GM18861 (cell line): ENCODE results near the gene GRID1.

ENCODE experiments used
- ATAC-seq: cut with Tn5 transposase; IDR thresholded peaks from one replicate; pipeline ENCODE4 v1.9.1; 2021; ENCODE audit not compliant: unreplicated experiment

Gene GRID1

DNA sequence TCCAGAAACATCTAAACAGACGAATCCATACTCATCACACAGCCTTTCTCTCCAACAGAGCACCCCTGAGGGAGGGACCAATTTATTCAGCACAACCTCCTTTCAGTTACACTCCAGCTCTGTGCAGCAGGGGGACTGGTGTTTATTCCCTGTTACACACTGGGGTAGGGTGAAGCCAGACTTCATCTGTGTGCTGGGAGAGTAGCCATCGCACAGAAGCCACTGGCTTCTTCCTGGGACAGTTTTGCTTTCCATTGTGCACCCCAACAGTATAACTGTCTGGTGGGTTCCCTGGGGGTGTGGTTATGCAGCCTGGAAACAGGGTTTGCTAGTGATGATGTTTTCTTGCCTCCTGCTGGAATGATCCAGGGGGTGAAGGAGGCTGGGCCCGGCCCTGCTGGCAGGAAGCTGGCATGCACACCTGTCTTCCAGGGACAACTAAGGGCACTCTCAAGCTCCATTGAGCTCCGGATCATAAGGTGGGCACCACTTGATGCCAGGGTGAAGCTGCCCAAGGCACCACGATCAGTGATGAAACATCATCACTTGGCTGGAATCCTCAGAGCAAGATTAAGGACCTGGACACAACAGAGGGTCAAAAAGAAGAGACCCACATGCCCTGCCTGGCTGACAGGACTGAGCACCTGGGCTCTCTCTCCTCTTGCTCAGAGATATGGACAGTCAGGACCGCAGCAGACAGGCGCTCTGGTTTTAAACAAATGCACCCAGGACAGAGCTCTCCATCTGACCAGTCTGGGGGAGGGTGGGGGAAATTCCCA, 293.2 kb downstream of the GRID1 start:
- ATAC-seq, result no peak

GRCh38 chr10:86072413-86072812, 294.2 kb downstream of the GRID1 start:
- no peak for ATAC-seq

DNA sequence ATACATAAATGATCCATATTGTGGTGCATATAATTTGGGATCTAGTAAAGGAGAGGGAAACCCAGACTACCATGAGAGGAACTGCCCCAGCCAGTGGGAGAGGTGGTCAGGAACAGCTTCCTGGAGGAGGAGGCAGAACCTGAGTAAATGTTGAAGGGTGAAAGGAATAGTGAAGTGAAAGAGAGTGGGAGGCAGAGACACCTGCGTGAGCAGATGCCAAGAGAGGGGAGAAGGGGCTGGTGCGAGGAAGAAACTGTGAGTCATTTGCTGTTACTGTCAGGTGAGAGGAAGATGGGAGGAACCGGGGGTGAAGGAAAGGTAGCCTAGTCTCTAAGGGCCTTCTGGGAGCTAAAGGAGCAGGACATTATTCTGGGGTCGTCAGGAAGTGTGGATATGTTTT, 294.8 kb downstream of the GRID1 start:
- no peak for ATAC-seq

GRCh38 chr10:86071145-86071544, 295.4 kb downstream of the GRID1 start:
- no peak for ATAC-seq

DNA sequence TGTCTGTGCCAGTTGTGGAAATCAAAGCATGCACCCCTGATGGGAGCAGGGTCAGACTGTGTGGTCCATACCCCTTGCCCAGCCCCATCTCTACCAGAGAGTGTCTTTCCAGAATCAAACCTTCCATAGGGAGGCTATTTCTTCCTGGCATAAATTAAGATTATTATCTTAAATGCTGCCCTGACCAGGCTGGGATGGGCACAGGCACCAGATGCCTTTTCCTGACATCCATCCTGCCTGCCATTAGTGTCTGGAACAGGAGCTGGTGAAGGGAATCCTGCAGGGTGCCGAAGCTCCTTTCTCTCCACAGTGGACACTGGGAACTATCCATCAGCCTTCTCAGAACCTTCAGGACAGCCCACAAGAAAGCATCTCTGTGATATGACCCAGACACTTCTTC, 296.3 kb downstream of the GRID1 start:
- ATAC-seq, result no peak

- no peak for ATAC-seq
These were observed 298.2 kb downstream of the GRID1 start for GRCh38 chr10:86068231-86069054.

DNA sequence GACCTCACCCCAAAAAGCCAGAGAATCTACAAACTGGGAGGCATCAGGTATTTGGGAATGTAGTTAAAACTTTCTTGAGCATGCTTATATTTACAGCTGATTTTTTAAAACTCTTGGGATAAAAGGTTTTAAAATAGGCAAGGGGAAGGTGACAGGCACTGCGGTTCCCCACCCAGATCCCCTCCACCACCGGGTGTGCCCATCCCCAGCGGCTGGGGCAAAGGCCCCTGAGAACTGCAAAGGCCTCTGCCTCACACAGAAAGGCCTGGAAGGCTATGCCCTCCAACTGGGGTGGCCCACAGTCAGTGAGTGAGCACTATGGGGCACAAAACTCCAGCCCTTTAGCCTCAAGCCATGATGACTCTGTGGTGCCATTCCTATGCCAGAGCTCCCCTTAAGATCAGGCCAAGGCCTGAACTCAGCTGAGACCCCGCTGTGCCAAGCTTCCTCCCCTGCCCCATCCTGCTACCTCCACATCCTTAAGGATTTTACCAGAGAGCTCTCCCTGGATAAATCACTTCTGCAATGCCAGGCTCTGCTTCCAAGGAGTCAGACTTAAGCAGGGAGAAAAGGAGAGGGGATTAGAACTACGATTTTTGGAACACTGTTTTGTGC, 299.1 kb downstream of the GRID1 start:
- ATAC-seq, result no peak

- ATAC-seq, result no peak
These were observed 299.9 kb downstream of the GRID1 start for GRCh38 chr10:86066696-86067095.

- no peak for ATAC-seq
These were observed 300.8 kb downstream of the GRID1 start for GRCh38 chr10:86065711-86066251.

GRCh38 chr10:86064931-86065662, 301.5 kb downstream of the GRID1 start:
- ATAC-seq, result no peak

DNA sequence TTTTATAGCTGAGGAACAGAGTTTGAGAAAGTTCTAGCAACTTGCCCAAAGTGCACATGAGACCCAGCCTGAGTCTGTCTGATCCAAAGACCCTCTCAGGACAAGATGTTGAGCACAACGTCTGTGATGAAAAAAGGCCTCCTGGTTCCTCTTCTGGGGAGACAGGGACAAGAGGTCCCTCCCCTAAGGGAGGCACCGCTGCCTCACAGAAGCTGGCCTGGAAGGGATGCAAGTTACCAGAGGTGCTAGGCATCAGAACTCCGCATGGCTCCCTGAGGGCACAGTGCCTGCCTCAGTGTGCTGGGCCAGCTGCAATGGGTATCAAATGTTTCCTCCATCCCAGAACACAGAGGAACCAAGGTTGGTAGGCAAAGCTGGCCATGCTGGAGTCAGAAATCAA, 302.4 kb downstream of the GRID1 start:
- no peak for ATAC-seq

- no peak for ATAC-seq
These were observed 303.3 kb downstream of the GRID1 start for GRCh38 chr10:86063341-86063740.

- ATAC-seq, result no peak
These were observed 303.9 kb downstream of the GRID1 start for GRCh38 chr10:86062647-86063145.

DNA sequence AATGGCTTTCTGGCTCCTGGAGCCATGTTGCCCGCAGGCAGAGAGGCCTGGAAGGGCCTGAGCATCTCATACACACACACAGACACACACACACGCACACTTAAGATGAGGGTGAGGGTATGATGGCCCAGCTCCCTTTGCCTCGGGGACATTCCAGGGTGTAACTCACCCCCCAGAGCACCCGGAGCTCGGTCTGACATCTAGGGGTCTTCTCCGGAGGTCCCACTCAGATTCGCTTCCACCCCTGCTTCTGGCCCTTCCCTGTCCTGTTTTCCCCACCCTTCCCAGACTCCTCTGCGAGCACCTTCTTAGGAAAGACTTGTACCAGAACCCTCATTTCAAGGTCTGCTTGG, 304.4 kb downstream of the GRID1 start:
- no peak for ATAC-seq

GRCh38 chr10:86061278-86062197, 305.1 kb downstream of the GRID1 start:
- no peak for ATAC-seq

DNA sequence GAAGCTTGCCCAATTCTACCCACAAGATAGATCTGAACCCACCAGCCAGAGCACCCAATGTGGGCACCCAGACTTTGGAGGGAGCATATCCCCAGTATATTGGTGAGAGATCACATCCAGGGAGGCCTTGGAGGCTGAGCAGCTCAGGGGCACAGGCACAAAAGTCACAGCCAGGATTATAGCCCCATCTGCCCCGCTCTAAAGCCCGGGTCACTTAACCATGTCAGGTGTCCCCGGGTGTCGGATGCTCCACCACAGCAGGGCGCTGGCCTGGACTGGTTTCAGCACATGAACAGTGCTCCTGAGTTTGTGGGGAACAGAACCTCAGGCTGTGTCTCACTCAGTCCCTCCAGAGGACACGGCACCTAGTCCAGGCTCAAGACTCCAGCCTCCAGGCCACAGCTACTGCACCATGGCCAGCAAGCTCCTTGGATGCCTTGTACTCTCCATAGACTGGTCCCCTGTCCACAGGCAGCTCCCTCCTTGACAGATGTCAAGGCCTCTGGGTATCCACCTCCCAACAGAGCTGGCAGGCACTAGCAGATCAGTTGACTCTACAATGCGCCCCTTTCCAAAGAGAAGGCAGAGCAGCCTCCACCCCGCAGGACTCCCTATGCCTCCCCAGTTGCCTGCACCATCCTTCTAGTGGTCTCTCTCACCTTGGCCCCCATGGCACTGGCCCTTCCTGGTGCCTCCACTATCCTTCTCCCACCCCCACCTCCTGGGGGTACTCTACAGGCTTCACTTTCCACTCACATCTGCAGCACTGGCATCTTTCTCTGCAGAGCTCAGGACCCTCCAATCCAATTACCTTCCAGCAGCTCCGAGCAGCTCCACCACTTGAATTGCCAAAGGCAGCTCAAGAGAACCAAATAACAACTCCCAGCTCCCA, 306.0 kb downstream of the GRID1 start:
- ATAC-seq, result no peak

DNA sequence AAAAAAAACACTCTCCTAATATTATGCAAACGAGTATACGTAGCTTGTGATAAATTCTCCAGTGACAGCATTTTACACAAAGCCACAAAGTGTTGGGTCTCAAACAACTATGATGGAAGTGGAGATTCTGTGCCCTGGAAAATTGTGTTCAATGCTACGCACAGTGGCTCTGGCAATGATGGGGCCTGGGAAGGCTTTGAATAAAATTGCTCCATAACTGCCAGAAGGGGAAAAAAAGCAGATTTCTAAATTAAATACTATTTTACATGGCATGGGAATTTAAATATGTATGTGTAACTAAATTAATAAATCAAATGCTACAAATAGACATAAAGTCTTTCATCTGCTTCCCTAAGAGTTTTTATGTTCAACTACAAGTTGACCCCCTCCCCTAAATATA, 306.7 kb downstream of the GRID1 start:
- no peak for ATAC-seq

- ATAC-seq, result no peak
These were observed 307.6 kb downstream of the GRID1 start for GRCh38 chr10:86058964-86059363.

GRCh38 chr10:86057708-86058107, 308.9 kb downstream of the GRID1 start:
- no peak for ATAC-seq
